IPS DF 4.7 (cell line): Measurements from ENCODE around the gene SCART1.
"Not testable (repeated sequence)": the region's sequence is repeated elsewhere in the genome, so short reads cannot be mapped to it uniquely, and the experiment has no call there.

Experiments
- DNase-seq: peaks from one replicate; pipeline ENCODE4 v3.0.0-alpha.2; 2013; ENCODE audit warnings: low spot score; ENCODE audit errors: extremely low read depth

The SCART1 gene

GRCh38 chr10:133515471-133515870 lies 61.7 kb downstream of the SCART1 start:
- no peak for DNase-seq

- no peak for DNase-seq
Observed at GRCh38 chr10:133516057-133516456, 62.3 kb downstream of the SCART1 start.

GRCh38 chr10:133518517-133518916 lies 64.8 kb downstream of the SCART1 start:
- not testable (repeated sequence) for DNase-seq
